HUES6 (cell line): ENCODE measurements around the gene USP13.

Source experiments
- H3K27ac ChIP-seq: 2 replicates; pipeline ENCODE4 v1.7.0; 2013; ENCODE audit warnings: low read depth, mild to moderate bottlenecking, low read length, inconsistent platforms
- H3K27me3 ChIP-seq: 2 replicates; pipeline ENCODE4 v1.6.1; 2013; ENCODE audit warnings: low read length; ENCODE audit not compliant: control insufficient read depth, insufficient read depth
- H3K36me3 ChIP-seq: 2 replicates; pipeline ENCODE4 v1.6.1; 2013; ENCODE audit warnings: low read length; ENCODE audit not compliant: control insufficient read depth, insufficient read depth
- H3K4me1 ChIP-seq: 2 replicates; pipeline ENCODE4 v1.6.1; 2013; ENCODE audit warnings: low read length; ENCODE audit not compliant: control insufficient read depth, insufficient read depth
- H3K4me3 ChIP-seq: 2 replicates; pipeline ENCODE4 v1.5.1; 2013; ENCODE audit warnings: low read depth, low read length
- H3K9ac ChIP-seq: one replicate; pipeline ENCODE4 v1.6.1; 2013; ENCODE audit warnings: mild to moderate bottlenecking, low read length
- H3K9me3 ChIP-seq: 2 replicates; pipeline ENCODE4 v1.6.1; 2013; ENCODE audit warnings: low read depth, low read length; ENCODE audit not compliant: control insufficient read depth, insufficient read depth

The USP13 gene

GRCh38 chr3:179738998-179739397, 86.2 kb downstream of the USP13 start:
- Histone ChIP-seq H3K9ac (no peak overlapping the region), H3K9me3 (no peaks in the 10 kb centered on the region), H3K4me1 (no peaks in the 10 kb centered on the region), H3K27ac (no peak overlapping the region), H3K27me3 (no peaks in the 10 kb centered on the region), H3K4me3 (no peak overlapping the region), H3K36me3 (peaks cover 36% of the 10 kb centered on the region)

- Histone ChIP-seq H3K4me3 (no peak overlapping the region), H3K9me3 (no peaks in the 10 kb centered on the region), H3K9ac (no peak overlapping the region), H3K27ac (no peak overlapping the region), H3K4me1 (no peaks in the 10 kb centered on the region), H3K27me3 (no peaks in the 10 kb centered on the region), H3K36me3 (peaks cover 37% of the 10 kb centered on the region)
Measured at GRCh38 chr3:179739816-179740594, 87.2 kb downstream of the USP13 start.

GRCh38 chr3:179743913-179744312, 91.1 kb downstream of the USP13 start:
- no peak overlapping the region for H3K27ac ChIP-seq
- no peaks in the 10 kb centered on the region for H3K27me3 ChIP-seq
- no peaks in the 10 kb centered on the region for H3K9me3 ChIP-seq
- H3K9ac ChIP-seq: no peak overlapping the region
- H3K4me1 ChIP-seq: no peaks in the 10 kb centered on the region
- peaks cover 25% of the 10 kb centered on the region for H3K36me3 ChIP-seq
- no peak overlapping the region for H3K4me3 ChIP-seq

- Histone ChIP-seq H3K36me3 (peaks cover 25% of the 10 kb centered on the region), H3K9me3 (no peaks in the 10 kb centered on the region), H3K27me3 (no peaks in the 10 kb centered on the region), H3K4me1 (no peaks in the 10 kb centered on the region), H3K4me3 (no peak overlapping the region), H3K27ac (no peak overlapping the region), H3K9ac (no peak overlapping the region)
Measured at GRCh38 chr3:179744667-179745066, 91.8 kb downstream of the USP13 start.

GRCh38 chr3:179745079-179745478, 92.2 kb downstream of the USP13 start:
- no peak overlapping the region for H3K27ac ChIP-seq
- no peak overlapping the region for H3K9ac ChIP-seq
- H3K27me3 ChIP-seq: no peaks in the 10 kb centered on the region
- H3K36me3 ChIP-seq: peaks cover 25% of the 10 kb centered on the region
- no peaks in the 10 kb centered on the region for H3K4me1 ChIP-seq
- H3K4me3 ChIP-seq: no peak overlapping the region
- no peaks in the 10 kb centered on the region for H3K9me3 ChIP-seq

- Histone ChIP-seq H3K36me3 (peaks cover 21% of the 10 kb centered on the region), H3K9ac (no peak overlapping the region), H3K27me3 (no peaks in the 10 kb centered on the region)
Measured at GRCh38 chr3:179745716-179746115, 92.9 kb downstream of the USP13 start.

GRCh38 chr3:179750720-179751328, 98.0 kb downstream of the USP13 start:
- Histone ChIP-seq H3K9ac (no peak overlapping the region), H3K27ac (no peak overlapping the region), H3K4me3 (no peak overlapping the region), H3K4me1 (0 out of 2 replicates have a peak, but pooled peaks cover 2% of the 10 kb centered on the region), H3K27me3 (no peaks in the 10 kb centered on the region), H3K36me3 (peaks cover 19% of the 10 kb centered on the region), H3K9me3 (no peaks in the 10 kb centered on the region)

More at GRCh38 chr3:179745716-179746115, 92.9 kb downstream of the USP13 start:
- H3K4me3 ChIP-seq: no peak overlapping the region
- H3K4me1 ChIP-seq: 0 out of 2 replicates have a peak, but pooled peaks cover 2% of the 10 kb centered on the region
- H3K27ac ChIP-seq: no peak overlapping the region
- no peaks in the 10 kb centered on the region for H3K9me3 ChIP-seq

GRCh38 chr3:179760944-179761343, 108.1 kb downstream of the USP13 start:
- Histone ChIP-seq H3K9me3 (no peaks in the 10 kb centered on the region), H3K27me3 (no peaks in the 10 kb centered on the region), H3K4me1 (no peaks in the 10 kb centered on the region), H3K27ac (no peak overlapping the region), H3K9ac (no peak overlapping the region), H3K4me3 (no peak overlapping the region), H3K36me3 (peaks cover 54% of the 10 kb centered on the region)

GRCh38 chr3:179765396-179765795, 112.6 kb downstream of the USP13 start:
- H3K36me3 ChIP-seq: peaks cover 44% of the 10 kb centered on the region
- no peak overlapping the region for H3K9ac ChIP-seq
- H3K27me3 ChIP-seq: no peaks in the 10 kb centered on the region
- no peaks in the 10 kb centered on the region for H3K9me3 ChIP-seq
- H3K4me1 ChIP-seq: no peaks in the 10 kb centered on the region
- H3K27ac ChIP-seq: no peak overlapping the region
- no peak overlapping the region for H3K4me3 ChIP-seq

- H3K4me3 ChIP-seq: no peak overlapping the region
- H3K36me3 ChIP-seq: peaks cover 38% of the 10 kb centered on the region
- no peak overlapping the region for H3K27ac ChIP-seq
- H3K4me1 ChIP-seq: peaks cover 5% of the 10 kb centered on the region; the same call in 1 of the 2 replicates
- no peaks in the 10 kb centered on the region for H3K9me3 ChIP-seq
- H3K27me3 ChIP-seq: no peaks in the 10 kb centered on the region
- no peak overlapping the region for H3K9ac ChIP-seq
Measured at GRCh38 chr3:179766416-179767133, 113.7 kb downstream of the USP13 start.

GRCh38 chr3:179768080-179768479, 115.2 kb downstream of the USP13 start:
- no peak overlapping the region for H3K9ac ChIP-seq
- H3K36me3 ChIP-seq: peaks cover 34% of the 10 kb centered on the region
- H3K27me3 ChIP-seq: no peaks in the 10 kb centered on the region
- H3K4me3 ChIP-seq: no peak overlapping the region
- no peaks in the 10 kb centered on the region for H3K9me3 ChIP-seq
- peaks cover 17% of the 10 kb centered on the region for H3K4me1 ChIP-seq
- H3K27ac ChIP-seq: no peak overlapping the region
